ENCODE measurements around the gene TRIM67.

Gene TRIM67

GRCh38 chr1:231233735-231234417 lies 72.0 kb downstream of the TRIM67 start:
- DNase-seq (ENCODE audit: low read depth, low spot score), result no peak

GRCh38 chr1:231234506-231234905 lies 72.6 kb downstream of the TRIM67 start:
- no peak for DNase-seq (ENCODE audit: low read depth, low spot score)

DNA sequence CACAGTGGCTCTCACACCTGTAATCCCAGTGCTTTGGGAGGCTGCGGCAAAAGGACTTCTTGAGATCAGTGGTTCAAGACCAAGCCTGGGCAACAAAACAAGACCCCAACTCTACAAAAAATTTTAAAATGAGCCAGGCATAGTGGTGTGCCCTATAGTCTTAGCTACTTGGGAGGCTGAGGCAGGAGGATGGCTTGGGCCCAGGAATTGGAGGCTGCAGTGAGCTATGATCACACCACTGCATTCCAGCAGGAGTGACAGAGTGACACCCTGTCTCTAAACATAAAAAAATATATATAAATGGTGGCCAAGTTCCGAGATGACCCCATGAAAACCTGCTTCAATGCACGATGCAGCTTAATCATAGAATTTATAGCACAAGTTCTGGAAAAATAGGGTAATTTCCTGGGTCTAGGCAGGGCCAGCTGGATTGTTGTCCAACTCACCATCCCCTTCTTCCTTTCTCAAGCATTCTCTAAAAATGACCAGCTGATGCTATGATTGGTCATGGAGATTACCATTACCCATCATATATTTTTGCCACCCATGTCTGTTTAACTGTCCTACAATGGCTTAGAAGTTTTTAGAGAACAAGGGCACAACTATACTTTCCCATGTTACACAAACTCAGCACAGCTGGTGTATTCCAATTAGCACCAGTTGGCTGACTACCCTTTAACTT lies 73.8 kb downstream of the TRIM67 start:
- DNase-seq (ENCODE audit: low read depth, low spot score), result no peak

- no peak for DNase-seq (ENCODE audit: low read depth, low spot score)
These were observed 74.3 kb downstream of the TRIM67 start for GRCh38 chr1:231236208-231236591.

DNA sequence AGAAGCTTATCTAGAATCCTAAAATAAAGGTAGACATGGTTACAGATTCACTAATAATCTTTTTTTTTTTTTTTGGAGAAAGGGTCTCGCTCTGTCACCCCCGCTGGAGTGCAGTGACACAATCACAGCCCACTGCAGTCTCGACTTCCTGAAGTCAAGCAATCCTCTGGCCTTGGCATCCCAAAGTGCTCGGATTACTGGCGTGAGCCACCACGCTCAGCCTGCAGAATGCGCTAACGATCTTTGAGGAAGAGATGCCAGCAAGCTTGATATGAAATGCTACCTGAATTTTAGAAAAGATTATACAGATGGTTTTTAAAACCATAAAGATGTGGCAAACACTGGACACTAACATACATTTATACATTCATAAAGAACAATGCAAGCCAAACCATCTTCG lies 75.1 kb downstream of the TRIM67 start:
- no peak for DNase-seq (ENCODE audit: low read depth, low spot score)

- no peak for DNase-seq (ENCODE audit: low read depth, low spot score)
These were observed 76.4 kb downstream of the TRIM67 start for GRCh38 chr1:231238298-231238697.

GRCh38 chr1:231240531-231240882 lies 78.6 kb downstream of the TRIM67 start:
- no peak for DNase-seq (ENCODE audit: low read depth, low spot score)

- DNase-seq (ENCODE audit: low read depth, low spot score), result peak; percentile 85
These were observed 79.3 kb downstream of the TRIM67 start, which contains the start of gene GNPAT for GRCh38 chr1:231240883-231241735. TSS of gene GNPAT (plus strand) at chr1:231241212. CDS start at chr1:231241379, 167 bp downstream.

DNA sequence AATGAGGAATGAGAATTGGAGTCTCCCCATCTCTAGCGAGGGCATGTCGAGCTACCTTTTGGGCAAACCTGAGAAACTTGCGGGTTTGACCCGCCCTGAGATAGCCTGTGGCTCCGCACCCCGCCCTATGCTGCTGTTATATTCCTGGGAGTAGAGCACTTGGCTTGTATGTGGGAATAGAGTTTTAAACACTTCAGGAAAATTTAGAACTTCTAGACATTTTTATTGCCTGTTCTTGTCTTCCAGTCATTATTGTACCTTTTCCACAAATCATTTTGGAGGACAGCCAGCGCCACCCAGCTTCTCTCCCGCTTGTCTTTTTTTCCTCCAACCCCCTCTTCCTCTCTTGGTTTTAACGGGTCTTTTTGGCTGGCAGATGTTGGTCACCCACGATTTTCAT lies 79.9 kb downstream of the TRIM67 start:
- no peak for DNase-seq (ENCODE audit: low read depth, low spot score)

DNA sequence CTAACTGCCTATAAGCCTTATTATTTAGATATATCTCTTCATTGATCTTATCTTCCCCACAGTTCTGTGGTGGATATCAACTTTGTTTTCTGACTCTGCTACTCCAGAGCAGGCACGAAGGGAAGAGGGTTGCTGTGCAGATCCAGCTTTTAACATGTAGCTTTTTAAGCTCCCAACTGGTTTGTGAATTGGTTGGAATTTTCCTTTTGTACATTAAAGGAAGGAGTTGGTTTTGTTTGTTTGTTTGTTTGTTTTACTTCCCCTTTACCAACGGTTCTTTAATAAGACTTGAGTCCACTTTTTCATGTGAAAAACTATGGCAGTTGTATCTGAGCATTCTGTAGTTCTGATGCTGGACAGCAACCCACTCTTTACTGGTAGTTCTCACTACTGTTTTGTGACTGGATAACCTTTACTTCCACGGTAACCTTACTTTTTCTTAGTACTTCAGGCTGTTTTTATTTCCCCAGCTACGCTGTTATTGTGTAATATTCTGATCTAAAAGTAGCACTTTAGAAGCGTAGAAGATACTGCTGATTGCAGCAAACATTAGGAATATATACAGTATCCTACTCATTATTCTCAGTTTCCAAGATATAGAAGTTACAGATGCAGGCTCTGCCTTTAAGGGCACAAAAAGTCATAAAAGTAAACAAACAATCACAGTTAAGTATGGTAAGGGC lies 80.8 kb downstream of the TRIM67 start:
- no peak for DNase-seq (ENCODE audit: low read depth, low spot score)

GRCh38 chr1:231248778-231249177 lies 86.9 kb downstream of the TRIM67 start:
- DNase-seq (ENCODE audit: low read depth, low spot score), result no peak

GRCh38 chr1:231252336-231252735 lies 90.5 kb downstream of the TRIM67 start:
- no peak for DNase-seq (ENCODE audit: low read depth, low spot score)

DNA sequence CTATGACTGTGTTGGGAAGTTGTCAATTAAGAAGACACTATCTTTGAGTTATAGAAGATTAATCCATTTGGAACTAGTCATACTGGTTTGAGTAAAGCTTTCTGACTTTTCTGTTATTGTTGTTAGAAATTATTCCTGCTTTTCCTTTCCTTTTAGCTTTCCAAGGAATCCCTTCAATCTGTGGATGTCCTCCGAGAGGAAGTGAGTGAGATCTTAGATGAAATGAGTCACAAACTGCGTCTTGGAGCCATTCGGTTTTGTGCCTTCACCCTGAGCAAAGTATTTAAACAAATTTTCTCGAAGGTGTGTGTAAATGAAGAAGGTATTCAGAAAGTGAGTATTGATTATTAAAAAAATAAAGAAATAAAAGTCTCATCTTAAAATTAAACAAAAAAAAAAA lies 98.5 kb downstream of the TRIM67 start:
- no peak for DNase-seq (ENCODE audit: low read depth, low spot score)

GRCh38 chr1:231264642-231265041 lies 102.8 kb downstream of the TRIM67 start:
- DNase-seq (ENCODE audit: low read depth, low spot score), result no peak

- no peak for DNase-seq (ENCODE audit: low read depth, low spot score)
These were observed 103.5 kb downstream of the TRIM67 start for GRCh38 chr1:231265379-231265778.

DNA sequence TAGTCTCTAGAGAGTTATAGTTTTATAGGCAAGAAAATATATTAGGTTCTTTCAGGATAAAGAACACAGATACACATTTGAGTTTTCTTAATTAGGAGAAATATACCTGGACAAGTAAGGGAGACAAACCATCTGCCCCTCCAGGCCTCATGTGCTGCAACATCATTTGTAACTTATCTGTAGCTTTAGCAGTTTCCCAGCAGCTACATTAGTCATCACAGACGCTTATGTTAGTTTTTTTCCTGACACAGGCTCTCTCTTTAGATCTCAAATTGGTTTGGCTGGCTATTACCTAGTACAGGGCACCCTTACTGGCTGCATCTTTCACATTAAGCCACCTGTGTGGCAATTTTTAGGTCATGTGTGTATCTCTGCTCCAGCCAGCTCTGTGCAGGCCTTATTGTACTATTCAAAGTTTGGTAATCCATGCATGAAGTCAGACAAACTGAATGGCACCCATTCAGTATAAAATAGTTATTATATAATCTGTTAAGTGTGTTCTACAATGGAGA lies 105.0 kb downstream of the TRIM67 start:
- no peak for DNase-seq (ENCODE audit: low read depth, low spot score)

Data from activated CD4-positive, CD25-positive, alpha-beta regulatory T cell treated with anti-CD3 and anti-CD28 coated beads, Interleukin-2, amount 50 U/mL, for 16 hours (primary cell).